GM21619 (cell line): ENCODE data around the gene GSTO2.

Experiments
- ATAC-seq: cut with Tn5 transposase; IDR thresholded peaks from one replicate; pipeline ENCODE4 v1.9.1; 2021; ENCODE audit not compliant: unreplicated experiment

The GSTO2 gene

GRCh38 chr10:104253606-104254410 lies 15.2 kb upstream of the GSTO2 start:
- ATAC-seq = no peak

- ATAC-seq = peak; percentile 79
Observed at GRCh38 chr10:104254493-104255310, 14.3 kb upstream of the GSTO2 start, which contains the start of gene GSTO1. Gene GSTO1 (plus strand): TSS chr10:104254892. CDS start chr10:104254929, 37 bp downstream.

- peak; percentile 33 for ATAC-seq
Observed at GRCh38 chr10:104255311-104255981, 13.5 kb upstream of the GSTO2 start.

GRCh38 chr10:104256335-104256961 lies 12.5 kb upstream of the GSTO2 start:
- ATAC-seq = no peak

DNA sequence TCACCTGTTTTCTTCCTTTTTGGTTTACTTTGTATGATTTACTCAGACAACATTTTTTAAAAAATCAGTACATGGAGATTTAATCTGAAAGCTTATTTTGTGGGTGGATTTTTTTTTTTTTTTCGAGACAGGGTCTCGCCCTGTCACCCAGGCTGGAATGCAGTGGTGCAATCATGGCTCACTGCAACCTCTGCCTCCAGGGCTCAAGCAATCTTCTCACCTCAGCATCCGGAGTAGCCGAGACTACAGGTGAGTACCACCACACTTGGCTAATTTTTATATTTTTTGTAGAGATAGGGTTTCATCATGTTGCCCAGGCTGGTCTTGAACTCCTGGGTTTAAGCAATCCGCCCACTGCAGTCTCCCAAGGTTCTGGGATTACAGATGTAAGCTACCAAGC lies 11.7 kb upstream of the GSTO2 start:
- no peak for ATAC-seq

- ATAC-seq = no peak
Observed at GRCh38 chr10:104258209-104258608, 10.8 kb upstream of the GSTO2 start.

DNA sequence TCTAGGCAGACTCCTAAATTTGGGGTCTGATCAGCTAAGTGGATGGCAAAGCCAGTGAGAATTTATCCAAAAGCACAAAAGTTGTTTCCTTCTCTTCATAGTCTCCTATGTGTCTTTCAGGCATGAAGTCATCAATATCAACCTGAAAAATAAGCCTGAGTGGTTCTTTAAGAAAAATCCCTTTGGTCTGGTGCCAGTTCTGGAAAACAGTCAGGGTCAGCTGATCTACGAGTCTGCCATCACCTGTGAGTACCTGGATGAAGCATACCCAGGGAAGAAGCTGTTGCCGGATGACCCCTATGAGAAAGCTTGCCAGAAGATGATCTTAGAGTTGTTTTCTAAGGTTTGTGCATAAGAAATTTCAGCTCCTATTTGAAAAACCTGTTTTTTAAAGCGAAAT lies 9.5 kb upstream of the GSTO2 start:
- no peak for ATAC-seq

DNA sequence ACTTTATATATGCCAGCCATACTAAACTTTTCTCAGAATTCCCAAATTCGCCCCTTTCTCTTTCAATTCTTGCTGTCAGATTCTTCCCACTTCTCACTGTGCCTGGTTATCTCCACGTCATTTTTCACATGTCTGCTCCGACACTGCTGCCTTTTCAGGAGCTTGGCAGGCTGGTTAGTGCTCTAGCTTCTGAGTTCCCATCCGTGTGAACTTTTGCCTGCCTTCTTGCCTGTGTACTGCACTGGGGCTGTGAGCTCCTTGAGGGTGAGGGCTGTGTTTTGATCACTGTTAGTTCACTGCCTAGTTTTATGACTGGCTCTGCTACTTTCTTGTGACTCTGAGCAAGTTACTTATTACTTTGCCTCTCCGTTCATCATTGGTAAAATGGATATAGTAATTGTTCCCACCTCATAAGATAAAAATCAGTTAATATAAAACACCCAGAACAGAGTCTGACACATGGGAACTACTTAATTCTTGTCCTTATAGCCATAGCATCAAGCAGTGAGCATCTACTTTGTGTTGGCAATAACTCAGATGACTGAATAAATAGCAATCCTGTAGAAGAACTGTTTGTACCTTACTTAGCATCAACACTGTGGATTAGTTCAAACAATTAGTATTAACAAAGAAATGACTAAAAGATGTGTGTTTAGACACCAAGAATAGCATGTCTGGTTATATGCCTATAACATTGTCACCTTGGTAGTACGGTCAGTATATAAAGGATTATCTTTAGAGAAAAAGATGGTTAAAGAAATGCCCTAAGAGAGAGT lies 8.8 kb upstream of the GSTO2 start:
- ATAC-seq = no peak

DNA sequence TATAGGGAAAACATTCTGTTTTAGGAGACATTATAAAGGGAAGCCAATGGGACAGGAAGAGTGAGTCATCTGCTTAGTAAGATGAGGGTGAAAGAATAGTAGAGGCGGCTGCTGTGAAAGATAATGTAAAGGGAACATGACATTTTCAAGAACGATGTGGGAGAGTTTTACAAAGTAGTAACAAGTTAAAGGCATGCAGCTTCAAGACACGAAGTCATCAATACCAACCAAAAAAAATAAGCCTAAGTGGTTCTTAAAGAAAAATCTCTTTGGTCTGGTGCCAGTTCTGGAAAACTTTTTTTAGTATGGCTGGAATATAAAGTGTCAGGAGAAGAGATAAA lies 8.2 kb upstream of the GSTO2 start:
- ATAC-seq = no peak

- ATAC-seq = no peak
Observed at GRCh38 chr10:104262055-104262454, 6.9 kb upstream of the GSTO2 start.

- ATAC-seq = no peak
Observed at GRCh38 chr10:104264783-104265182, 4.2 kb upstream of the GSTO2 start.

GRCh38 chr10:104267721-104268404 lies 1.1 kb upstream of the GSTO2 start:
- ATAC-seq = no peak

DNA sequence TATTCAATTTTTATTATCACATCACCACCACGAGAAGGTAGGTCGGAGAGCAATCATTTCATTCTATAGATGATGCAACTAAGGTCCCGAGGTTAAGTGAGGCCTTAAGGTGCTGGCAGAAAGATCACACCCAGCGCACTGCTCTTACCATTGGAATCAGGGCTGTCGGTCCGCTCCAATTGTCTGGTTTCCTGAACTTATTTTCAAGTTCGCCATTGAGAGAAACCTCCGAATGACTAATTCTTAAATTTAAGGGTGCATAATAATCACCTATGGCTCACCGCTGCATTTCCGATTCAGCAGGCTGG lies 625 bp upstream of the GSTO2 start:
- no peak for ATAC-seq

- ATAC-seq = no peak
Observed at GRCh38 chr10:104273286-104273685, 4.3 kb downstream of the GSTO2 start.

DNA sequence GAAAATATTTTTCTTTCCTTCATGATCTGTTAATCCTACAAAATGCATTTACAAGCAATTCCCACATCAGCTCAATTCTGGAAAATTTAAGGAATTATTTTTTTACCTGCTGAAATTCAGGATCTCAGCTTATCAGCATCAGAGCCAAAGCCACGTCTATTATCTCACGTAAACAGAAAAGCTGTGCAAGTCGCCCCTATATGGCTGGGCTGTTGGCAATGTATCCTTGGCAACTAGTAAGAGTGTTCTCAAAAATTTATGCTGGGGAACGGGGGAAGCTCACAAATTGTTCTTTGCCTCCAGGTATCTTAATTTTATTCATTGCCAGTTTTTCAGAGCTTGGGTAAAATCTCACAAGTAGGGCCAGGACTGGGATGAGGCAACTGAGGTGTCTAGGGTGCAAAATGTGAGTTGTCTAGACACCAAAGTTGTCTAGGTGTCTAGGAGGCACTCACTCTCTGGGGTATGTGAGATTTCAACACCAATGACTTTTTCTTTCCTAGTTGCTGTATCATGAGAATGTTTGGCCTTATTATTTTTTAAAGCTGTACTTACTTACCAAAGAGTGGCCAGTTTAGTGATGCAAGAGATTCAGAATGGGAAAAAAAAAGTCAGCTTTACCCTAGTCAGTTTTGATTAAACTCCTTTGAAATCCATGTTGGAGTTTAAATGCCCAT lies 5.1 kb downstream of the GSTO2 start:
- no peak for ATAC-seq

GRCh38 chr10:104274762-104275721 lies 6.1 kb downstream of the GSTO2 start:
- peak; percentile 82 for ATAC-seq

DNA sequence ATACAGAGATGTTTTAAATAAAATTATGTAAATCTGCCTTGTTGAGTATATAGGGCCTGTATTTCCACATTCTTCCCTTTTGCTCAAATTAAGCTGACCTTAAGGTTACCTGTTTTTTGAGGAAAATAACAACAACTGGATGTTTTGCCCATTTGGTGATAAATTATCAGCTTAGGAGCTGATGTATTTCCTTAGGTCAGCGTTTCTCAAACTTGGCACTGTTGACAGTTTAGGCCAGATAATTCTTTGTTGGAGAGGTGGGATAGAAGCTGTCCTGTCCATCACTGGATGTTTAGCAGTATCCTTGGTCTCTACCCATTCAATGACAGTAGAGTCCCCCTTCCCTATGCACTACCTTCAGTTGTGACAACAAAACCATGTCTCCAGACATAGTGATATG lies 7.2 kb downstream of the GSTO2 start:
- no peak for ATAC-seq

DNA sequence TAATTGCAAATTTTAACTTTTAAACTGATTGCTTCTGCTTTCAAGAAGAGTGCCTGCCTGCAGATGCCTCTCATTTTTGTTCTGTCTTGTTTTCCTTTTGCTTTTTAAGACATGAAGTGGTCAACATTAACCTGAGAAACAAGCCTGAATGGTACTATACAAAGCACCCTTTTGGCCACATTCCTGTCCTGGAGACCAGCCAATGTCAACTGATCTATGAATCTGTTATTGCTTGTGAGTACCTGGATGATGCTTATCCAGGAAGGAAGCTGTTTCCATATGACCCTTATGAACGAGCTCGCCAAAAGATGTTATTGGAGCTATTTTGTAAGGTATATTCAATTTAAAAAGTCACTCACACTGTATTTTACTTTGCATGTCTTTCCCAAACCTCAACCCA lies 8.8 kb downstream of the GSTO2 start:
- no peak for ATAC-seq
